Choroid plexus epithelial cell (primary cell): Measurements from ENCODE around the gene TMPRSS15.
A peak's percentile ranks its signal among the peaks of the same experiment; 100 is the strongest.

Experiments
- DNase-seq: peaks from one replicate; pipeline ENCODE4 v3.0.0-alpha.2; 2010; ENCODE audit warnings: low read depth
- H3K4me3 ChIP-seq: 2 replicates; pipeline ENCODE4 v1.5.1; 2011; ENCODE audit warnings: low read depth, mild to moderate bottlenecking, control low read depth, low read length, moderate library complexity
- CTCF ChIP-seq: conservative IDR thresholded peaks from 2 replicates; pipeline ENCODE4 v1.5.1; 2011; ENCODE audit warnings: low read depth, mild to moderate bottlenecking, control low read depth, inconsistent platforms, low read length, moderate library complexity

TMPRSS15 gene

GRCh38 chr21:18403735-18404450, at the start of gene TMPRSS15:
Gene TMPRSS15 (minus strand): TSS chr21:18403785. CDS start chr21:18403622, 163 bp downstream.
- H3K4me3 ChIP-seq = no peak within 1 kb of the TSS
- TF ChIP-seq CTCF = no peak
- peak; percentile 4 for DNase-seq

GRCh38 chr21:18451670-18452069, 48.1 kb upstream of the TMPRSS15 start:
- no peak for TF ChIP-seq CTCF
- no peak overlapping the region for H3K4me3 ChIP-seq
- DNase-seq = no peak

GRCh38 chr21:18449605-18450550, 46.3 kb upstream of the TMPRSS15 start:
- DNase-seq = no peak
- no peak overlapping the region for H3K4me3 ChIP-seq
- no peak for TF ChIP-seq CTCF

GRCh38 chr21:18443701-18444100, 40.1 kb upstream of the TMPRSS15 start:
- no peak for DNase-seq
- no peak for TF ChIP-seq CTCF
- H3K4me3 ChIP-seq = no peak overlapping the region

GRCh38 chr21:18443085-18443484, 39.5 kb upstream of the TMPRSS15 start:
- TF ChIP-seq CTCF = no peak
- no peak overlapping the region for H3K4me3 ChIP-seq
- DNase-seq = no peak

- TF ChIP-seq CTCF = no peak
- no peak overlapping the region for H3K4me3 ChIP-seq
- DNase-seq = no peak
These were observed 26.8 kb upstream of the TMPRSS15 start for GRCh38 chr21:18430341-18430740.

GRCh38 chr21:18424276-18424675, 20.7 kb upstream of the TMPRSS15 start:
- TF ChIP-seq CTCF = no peak
- H3K4me3 ChIP-seq = no peak overlapping the region
- DNase-seq = no peak
